B cell (primary cell): ENCODE data around the gene GRIK2. TPM values are rescaled to one million over a fixed set of nuclear protein-coding genes. Genes with fewer than 3 reads are reported as not detected.

Experiments used
- ATAC-seq: fragments of 200-7000 bp; cut with Tn5 transposase; one replicate; pipeline ENCODE4 v1.10.0; 2021; ENCODE audit warnings: low read depth, mild to moderate bottlenecking, moderate number of reproducible peaks, moderate library complexity
- CTCF ChIA-PET: fragments of 350-600 bp; sonication (Branson Sonifier 250); formaldehyde crosslinking; loops from one replicate; lab custom pipeline; 2021; ENCODE audit warnings: antibody characterized with exemption, inconsistent platforms; lab: Charles Lee
- POLR2A ChIA-PET: fragments of 350-600 bp; sonication (Branson Sonifier 250); formaldehyde crosslinking; loops from one replicate; lab custom pipeline; 2021; ENCODE audit warnings: antibody characterized with exemption; lab: Charles Lee
- DNase-seq: peaks from one replicate; pipeline ENCODE4 v3.0.0; 2013
- H2AFZ ChIP-seq: 2 replicates; pipeline ENCODE4 v1.6.1; 2012; ENCODE audit warnings: mild to moderate bottlenecking, low read depth, low read length; ENCODE audit not compliant: insufficient read depth, poor library complexity, severe bottlenecking
- H3K27ac ChIP-seq, 2 donors: 1 replicate in 1 of 2; 2 replicates in 1 of 2; pipeline ENCODE4 v1.5.1; 2012 to 2013; ENCODE audit warnings: low read length in 2 of 2, mild to moderate bottlenecking in 2 of 2, moderate library complexity in 1 of 2
- H3K27me3 ChIP-seq, 4 experiments: fragments of 200-600 bp in 1 of 4; sonication (generic) in 1 of 4; replicated peaks in 1 of 4; 1 replicate in 2 of 4; 2 replicates in 2 of 4; pipeline versions ENCODE4 v1.6.1 to v1.7.0; 2013 to 2016; ENCODE audit warnings: low read length in 3 of 4, mild to moderate bottlenecking in 2 of 4, mixed read lengths in 1 of 4, moderate library complexity in 1 of 4; ENCODE audit not compliant: insufficient read depth in 4 of 4, control insufficient read depth in 3 of 4; ENCODE audit errors: control extremely low read depth in 1 of 4
- H3K36me3 ChIP-seq, 2 experiments: replicated peaks in 1 of 2; 1 replicate in 1 of 2; 2 replicates in 1 of 2; pipeline versions ENCODE4 v1.6.1 to v1.7.1; 2013; ENCODE audit warnings: low read length in 1 of 2; ENCODE audit not compliant: insufficient read depth in 2 of 2, control insufficient read depth in 1 of 2; ENCODE audit errors: control extremely low read depth in 1 of 2, extremely low read depth in 1 of 2
- H3K4me1 ChIP-seq, 2 donors: fragments of 200-600 bp in 1 of 2; sonication (generic) in 1 of 2; 1 replicate in 1 of 2; 2 replicates in 1 of 2; pipeline versions ENCODE4 v1.5.1 to v1.6.1; 2013 to 2017; ENCODE audit warnings: low read length in 2 of 2; ENCODE audit not compliant: control insufficient read depth in 2 of 2, insufficient read depth in 2 of 2
- H3K4me2 ChIP-seq: replicated peaks from 2 replicates; pipeline ENCODE3; 2012; ENCODE audit warnings: mild to moderate bottlenecking, low read depth, low read length; ENCODE audit not compliant: poor library complexity, severe bottlenecking
- H3K4me3 ChIP-seq, 5 experiments: fragments of 200-600 bp in 1 of 5; sonication (generic) in 1 of 5; 1 replicate in 3 of 5; 2 replicates in 2 of 5; pipeline versions ENCODE4 v1.5.1 to v1.7.0; 2011 to 2016; ENCODE audit warnings: low read length in 4 of 5, mild to moderate bottlenecking in 4 of 5, low read depth in 2 of 5, control low read depth in 1 of 5, moderate library complexity in 1 of 5; ENCODE audit not compliant: insufficient read depth in 1 of 5; ENCODE audit errors: control extremely low read depth in 1 of 5, extremely low read depth in 1 of 5
- H3K79me2 ChIP-seq: fragments of 200-600 bp; sonication (generic); one replicate; pipeline ENCODE4 v1.6.0; 2016; ENCODE audit warnings: low read length; ENCODE audit not compliant: control insufficient read depth, insufficient read depth
- H3K9ac ChIP-seq: fragments of 200-600 bp; sonication (generic); 2 replicates; pipeline ENCODE4 v1.6.1; 2017; ENCODE audit warnings: mild to moderate bottlenecking, low read length, moderate library complexity
- H3K9me3 ChIP-seq, 3 donors: one replicate each; pipeline versions ENCODE4 v1.6.1 to v1.7.1; 2013; ENCODE audit warnings: low read length in 2 of 3; ENCODE audit not compliant: control insufficient read depth in 2 of 3, insufficient read depth in 1 of 3; ENCODE audit errors: control extremely low read depth in 1 of 3
- H4K20me1 ChIP-seq: 2 replicates; pipeline ENCODE4 v1.6.0; 2012; ENCODE audit warnings: mild to moderate bottlenecking, low read length; ENCODE audit not compliant: insufficient read depth, control insufficient read depth, poor library complexity, severe bottlenecking
- H3K27ac Mint-ChIP-seq: one replicate; pipeline ENCODE4 v1.8.0; 2021; ENCODE audit warnings: mixed read lengths
- H3K27me3 Mint-ChIP-seq: one replicate; pipeline ENCODE4 v1.8.0; 2021; ENCODE audit warnings: mixed read lengths
- H3K4me1 Mint-ChIP-seq: one replicate; pipeline ENCODE4 v1.8.0; 2021; ENCODE audit warnings: mixed read lengths
- H3K4me3 Mint-ChIP-seq: one replicate; pipeline ENCODE4 v1.8.0; 2021; ENCODE audit warnings: mixed read lengths
- H3K9me3 Mint-ChIP-seq: one replicate; pipeline ENCODE4 v1.8.0; 2022; ENCODE audit warnings: mixed read lengths; ENCODE audit not compliant: insufficient read depth
- CTCF ChIP-seq: fragments of 200-600 bp; IDR thresholded peaks from one replicate; pipeline ENCODE4 v1.8.0; 2022; ENCODE audit warnings: antibody characterized with exemption, mild to moderate bottlenecking
- EZH2 ChIP-seq: IDR thresholded peaks from 2 replicates; pipeline ENCODE4 v1.6.1; 2012; ENCODE audit warnings: borderline replicate concordance, low read depth, mild to moderate bottlenecking, moderate library complexity, low read length; ENCODE audit not compliant: insufficient read depth, poor library complexity, severe bottlenecking
- WGBS: methylation state at CpG from one replicate; pipeline ENCODE4 v1.1.5; 2013; ENCODE audit warnings: missing lambda C conversion rate; ENCODE audit not compliant: insufficient coverage; 5-methylcytosine and 5-hydroxymethylcytosine counted together
- intact Hi-C: fragments of 100-400 bp; cut with micrococcal nuclease; formaldehyde crosslinking; loops from one replicate; pipeline ENCODE4 v1.10.0; 2022
- polyA plus RNA-seq: library from polyadenylated mRNA; depleted of rRNA; stranded (reverse); fragments of >200 nt; gene quantifications from 2 replicates; pipeline ENCODE4 v1.2.3, GENCODE V29; 2012
- total RNA-seq, 2 donors: library from RNA; stranded (reverse); fragments of 120-200 nt in 1 of 2; gene quantifications; 1 replicate in 1 of 2; 2 replicates in 1 of 2; pipeline versions ENCODE4 v1.2.3 to v1.2.4, GENCODE V29; 2013 to 2022

The GRIK2 gene
- total and polyA plus RNA-seq, 2 donors (not counting 1 experiment from before 2014, with no cell fraction given) = not detected

GRCh38 chr6:102118034-102118433, 724.5 kb downstream of the GRIK2 start:
- Histone ChIP-seq H3K9me3 (peaks cover 0 to 2% (median 0%) of the 10 kb centered on the region in 3 donors), H3K4me2 (no peak overlapping the region), H2AFZ (no peak overlapping the region), H3K79me2 (no peaks in the 10 kb centered on the region), H4K20me1 (no peaks in the 10 kb centered on the region), H3K36me3 (no peaks in the 10 kb centered on the region), H3K27ac (no peak overlapping the region), H3K4me3 (no peak overlapping the region), H3K27me3 (no peaks in the 10 kb centered on the region), H3K9ac (no peak overlapping the region), H3K4me1 (no peaks in the 10 kb centered on the region)
- Mint-ChIP-seq H3K27ac (no peak overlapping the region), H3K4me1 (no peaks in the 10 kb centered on the region), H3K4me3 (no peak overlapping the region), H3K27me3 (no peaks in the 10 kb centered on the region), H3K9me3 (peaks cover 3% of the 10 kb centered on the region)
- ATAC-seq = no peak
- TF ChIP-seq EZH2 (no peak), CTCF (no peak)
- ChIA-PET CTCF (no interaction called here), POLR2A (no interaction called here)
- intact Hi-C loops = no loop called here
- WGBS = 80% methylated on average over 1 of the region's 1 CpG
- DNase-seq = no peak
